SK-N-MC (cell line): ENCODE data around the gene UROS.

Experiments
- EZH2 ChIP-seq: fragments of 200-600 bp; sonication (generic); IDR thresholded peaks from one replicate; pipeline ENCODE4 v1.6.1; 2017; ENCODE audit warnings: antibody characterized with exemption
- FOXP2 ChIP-seq: optimal IDR thresholded peaks from 2 replicates; pipeline ENCODE3; 2011; ENCODE audit warnings: mild to moderate bottlenecking, moderate library complexity; ENCODE audit not compliant: insufficient read depth; ENCODE audit errors: extremely low read length, control extremely low read depth
- POLR2AphosphoS5 ChIP-seq: IDR thresholded peaks from 2 replicates; pipeline ENCODE4 v1.6.1; 2012; ENCODE audit warnings: mild to moderate bottlenecking, low read depth, low read length, borderline replicate concordance

DNA sequence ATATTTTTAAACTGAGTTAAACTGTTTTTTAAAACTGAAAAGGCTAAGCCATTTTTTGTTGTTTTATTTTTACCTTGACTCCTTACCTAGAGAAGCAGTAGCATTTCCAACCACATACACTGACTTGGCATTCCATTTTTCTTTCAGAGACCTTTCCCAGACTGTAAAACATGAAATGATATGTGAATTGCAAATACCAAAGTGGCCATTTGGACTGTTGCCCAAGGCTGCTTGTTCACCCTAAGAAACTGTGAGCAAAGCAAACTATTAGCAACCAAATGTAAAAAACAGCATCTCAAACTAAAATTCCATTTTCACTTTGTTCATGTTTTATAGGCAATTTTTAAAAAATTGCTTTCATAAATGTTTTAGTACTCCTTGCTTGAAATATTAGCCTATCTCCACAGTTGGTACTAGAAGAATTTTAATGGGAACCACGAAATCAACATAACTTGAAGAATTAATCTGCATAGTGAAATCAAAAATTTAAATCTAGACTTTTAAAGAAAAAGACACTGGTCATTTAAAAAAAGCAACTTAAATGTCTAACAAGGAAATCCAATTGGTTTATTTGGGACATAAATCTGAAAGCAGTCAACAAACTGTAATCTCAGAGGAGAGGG is 10.8 kb downstream of the UROS start:
- no peak for TF ChIP-seq POLR2AphosphoS5
- no peak for TF ChIP-seq EZH2
- TF ChIP-seq FOXP2: no peak
